LNCAP (cell line): ENCODE data around the gene CYTH2.

Experiments used
- CTCF ChIP-seq: fragments of 450-650 bp; IDR thresholded peaks from 2 replicates; pipeline ENCODE4 v1.5.1; 2017; ENCODE audit warnings: mild to moderate bottlenecking

Gene CYTH2

GRCh38 chr19:48475369-48476068 is 6.3 kb downstream of the CYTH2 start:
- TF ChIP-seq CTCF = no peak

GRCh38 chr19:48476176-48476575 is 7.0 kb downstream of the CYTH2 start:
- TF ChIP-seq CTCF = no peak

- no peak for TF ChIP-seq CTCF
Measured at GRCh38 chr19:48477067-48477685, 8.0 kb downstream of the CYTH2 start.

GRCh38 chr19:48477698-48478338 is 8.6 kb downstream of the CYTH2 start:
- TF ChIP-seq CTCF = no peak

- TF ChIP-seq CTCF = no peak
Measured at GRCh38 chr19:48478339-48479256, 9.4 kb downstream of the CYTH2 start.

DNA sequence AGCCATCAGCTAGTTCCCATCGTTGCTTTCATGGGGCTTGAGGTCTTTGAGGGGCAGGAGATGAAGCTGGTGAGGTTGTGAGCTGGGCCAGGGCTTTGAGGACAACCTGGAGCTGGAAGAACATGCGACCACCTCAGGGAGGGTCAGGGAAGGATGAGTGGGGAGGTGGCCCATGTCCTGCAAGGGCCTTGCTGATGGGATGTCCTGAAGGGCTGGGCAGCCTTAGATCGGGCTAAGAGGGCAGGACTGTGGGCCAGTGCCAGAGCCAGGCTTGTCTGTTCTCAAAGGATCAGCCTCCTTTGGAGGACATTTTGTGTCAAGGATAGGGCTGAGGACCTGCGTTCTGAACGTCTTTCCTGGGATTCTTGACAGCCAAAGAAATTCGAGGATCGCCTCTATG is 10.5 kb downstream of the CYTH2 start:
- TF ChIP-seq CTCF = no peak

GRCh38 chr19:48480183-48480557 is 11.0 kb downstream of the CYTH2 start:
- no peak for TF ChIP-seq CTCF
